Neural progenitor cell (in vitro differentiated cells): ENCODE measurements around the gene ISLR. TPM values are rescaled to one million over a fixed set of nuclear protein-coding genes. Genes with fewer than 3 reads are reported as not detected.

Source experiments
- DNase-seq: peaks from one replicate; pipeline ENCODE4 v3.0.0-alpha.2; 2016; ENCODE audit warnings: low spot score
- H2AFZ ChIP-seq: fragments of 200-600 bp; sonication (generic); replicated peaks from 2 replicates; pipeline ENCODE4 v1.6.1; 2016; ENCODE audit warnings: antibody characterized with exemption
- H3F3A ChIP-seq: fragments of 200-600 bp; sonication (generic); 2 replicates; pipeline ENCODE4 v1.6.1; 2016; ENCODE audit warnings: antibody characterized with exemption, low read depth
- H3K27ac ChIP-seq: fragments of 200-600 bp; sonication (generic); 2 replicates; pipeline ENCODE4 v1.5.1; 2016; ENCODE audit warnings: mild to moderate bottlenecking
- H3K27me3 ChIP-seq: fragments of 200-600 bp; sonication (generic); 2 replicates; pipeline ENCODE4 v1.6.1; 2016; ENCODE audit warnings: mild to moderate bottlenecking, moderate library complexity
- H3K36me3 ChIP-seq: fragments of 200-600 bp; sonication (generic); 2 replicates; pipeline ENCODE4 v1.5.1; 2016
- H3K4me1 ChIP-seq: fragments of 200-600 bp; sonication (generic); 2 replicates; pipeline ENCODE4 v1.6.1; 2016; ENCODE audit warnings: mixed run types
- H3K4me2 ChIP-seq: fragments of 200-600 bp; sonication (generic); 2 replicates; pipeline ENCODE4 v1.6.1; 2016
- H3K4me3 ChIP-seq: fragments of 200-600 bp; sonication (generic); 2 replicates; pipeline ENCODE4 v1.5.1; 2016
- H3K79me2 ChIP-seq: fragments of 200-600 bp; sonication (generic); 2 replicates; pipeline ENCODE4 v1.6.1; 2016; ENCODE audit warnings: low read depth
- H3K9ac ChIP-seq: fragments of 200-600 bp; sonication (generic); 2 replicates; pipeline ENCODE4 v1.6.1; 2016
- H3K9me3 ChIP-seq: fragments of 200-600 bp; sonication (generic); 2 replicates; pipeline ENCODE4 v1.5.1; 2016; ENCODE audit warnings: low read depth
- H4K20me1 ChIP-seq: fragments of 200-600 bp; sonication (generic); 2 replicates; pipeline ENCODE4 v1.6.1; 2016; ENCODE audit warnings: low read depth
- H3K27ac Mint-ChIP-seq: 3 replicates; pipeline ENCODE4 v1.8.0; 2021; ENCODE audit warnings: mixed read lengths
- H3K27me3 Mint-ChIP-seq: 2 replicates; pipeline ENCODE4 v1.8.0; 2022; ENCODE audit warnings: low read depth, mild to moderate bottlenecking, inconsistent platforms, moderate library complexity, mixed read lengths; ENCODE audit not compliant: insufficient read depth
- H3K36me3 Mint-ChIP-seq: 3 replicates; pipeline ENCODE4 v1.8.0; 2021; ENCODE audit warnings: mixed read lengths
- H3K4me1 Mint-ChIP-seq: 3 replicates; pipeline ENCODE4 v1.8.0; 2021; ENCODE audit warnings: mixed read lengths
- H3K4me3 Mint-ChIP-seq: 3 replicates; pipeline ENCODE4 v1.8.0; 2021; ENCODE audit warnings: mild to moderate bottlenecking, moderate library complexity, mixed read lengths
- H3K9me3 Mint-ChIP-seq: 3 replicates; pipeline ENCODE4 v1.8.0; 2020; ENCODE audit warnings: mixed read lengths
- EZH2 ChIP-seq: fragments of 200-600 bp; sonication (generic); IDR thresholded peaks from 2 replicates; pipeline ENCODE4 v1.6.1; 2017; ENCODE audit warnings: antibody characterized with exemption, mild to moderate bottlenecking, moderate library complexity
- EZH2phosphoT487 ChIP-seq: fragments of 200-600 bp; sonication (generic); IDR thresholded peaks from 2 replicates; pipeline ENCODE4 v1.6.1; 2017; ENCODE audit warnings: antibody characterized with exemption
- total RNA-seq: library from RNA; depleted of rRNA; stranded (reverse); fragments of >200 nt; gene quantifications from 2 replicates; pipeline ENCODE4 v1.2.3, GENCODE V29; 2015; ENCODE audit warnings: low replicate concordance
- TF ChIP-seq, protein P1 (sequence below): fragments of 200-600 bp; sonication (generic); IDR thresholded peaks from 2 replicates; pipeline ENCODE4 v1.5.1; 2017; ENCODE audit warnings: antibody characterized with exemption, mild to moderate bottlenecking

Gene ISLR
- total RNA-seq, 1 donor from 2014 or later: not detected

DNA sequence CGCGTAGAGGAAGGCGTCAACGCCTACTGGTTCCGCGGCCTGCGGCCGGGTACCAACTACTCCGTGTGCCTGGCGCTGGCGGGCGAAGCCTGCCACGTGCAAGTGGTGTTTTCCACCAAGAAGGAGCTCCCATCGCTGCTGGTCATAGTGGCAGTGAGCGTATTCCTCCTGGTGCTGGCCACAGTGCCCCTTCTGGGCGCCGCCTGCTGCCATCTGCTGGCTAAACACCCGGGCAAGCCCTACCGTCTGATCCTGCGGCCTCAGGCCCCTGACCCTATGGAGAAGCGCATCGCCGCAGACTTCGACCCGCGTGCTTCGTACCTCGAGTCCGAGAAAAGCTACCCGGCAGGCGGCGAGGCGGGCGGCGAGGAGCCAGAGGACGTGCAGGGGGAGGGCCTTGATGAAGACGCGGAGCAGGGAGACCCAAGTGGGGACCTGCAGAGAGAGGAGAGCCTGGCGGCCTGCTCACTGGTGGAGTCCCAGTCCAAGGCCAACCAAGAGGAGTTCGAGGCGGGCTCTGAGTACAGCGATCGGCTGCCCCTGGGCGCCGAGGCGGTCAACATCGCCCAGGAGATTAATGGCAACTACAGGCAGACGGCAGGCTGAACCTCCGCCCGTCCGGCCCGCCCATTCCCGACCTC, 39.0 kb upstream of the ISLR start:
- H3K9me3 Mint-ChIP-seq: peaks cover 7% of the 10 kb centered on the region
- TF ChIP-seq, protein P1, sequence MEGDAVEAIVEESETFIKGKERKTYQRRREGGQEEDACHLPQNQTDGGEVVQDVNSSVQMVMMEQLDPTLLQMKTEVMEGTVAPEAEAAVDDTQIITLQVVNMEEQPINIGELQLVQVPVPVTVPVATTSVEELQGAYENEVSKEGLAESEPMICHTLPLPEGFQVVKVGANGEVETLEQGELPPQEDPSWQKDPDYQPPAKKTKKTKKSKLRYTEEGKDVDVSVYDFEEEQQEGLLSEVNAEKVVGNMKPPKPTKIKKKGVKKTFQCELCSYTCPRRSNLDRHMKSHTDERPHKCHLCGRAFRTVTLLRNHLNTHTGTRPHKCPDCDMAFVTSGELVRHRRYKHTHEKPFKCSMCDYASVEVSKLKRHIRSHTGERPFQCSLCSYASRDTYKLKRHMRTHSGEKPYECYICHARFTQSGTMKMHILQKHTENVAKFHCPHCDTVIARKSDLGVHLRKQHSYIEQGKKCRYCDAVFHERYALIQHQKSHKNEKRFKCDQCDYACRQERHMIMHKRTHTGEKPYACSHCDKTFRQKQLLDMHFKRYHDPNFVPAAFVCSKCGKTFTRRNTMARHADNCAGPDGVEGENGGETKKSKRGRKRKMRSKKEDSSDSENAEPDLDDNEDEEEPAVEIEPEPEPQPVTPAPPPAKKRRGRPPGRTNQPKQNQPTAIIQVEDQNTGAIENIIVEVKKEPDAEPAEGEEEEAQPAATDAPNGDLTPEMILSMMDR: peak; percentile 74
- TF ChIP-seq EZH2 (peak; percentile 71), EZH2phosphoT487 (peak; percentile 12)
- peak overlapping the region; percentile 24 for H3K4me3 ChIP-seq
- peak; percentile 90 for DNase-seq
- peaks cover 45% of the 10 kb centered on the region for H4K20me1 ChIP-seq
- H3K4me3 Mint-ChIP-seq: peak overlapping the region; percentile 77
- H2AFZ ChIP-seq: peak overlapping the region; percentile 2
- peaks cover 6% of the 10 kb centered on the region for H3K36me3 Mint-ChIP-seq
- no peaks in the 10 kb centered on the region for H3K9me3 ChIP-seq
- no peaks in the 10 kb centered on the region for H3K79me2 ChIP-seq
- peaks cover 65% of the 10 kb centered on the region for H3K27me3 Mint-ChIP-seq
- peaks cover 43% of the 10 kb centered on the region for H3F3A ChIP-seq
- peaks cover 39% of the 10 kb centered on the region for H3K4me1 ChIP-seq
- H3K4me1 Mint-ChIP-seq: peaks cover 53% of the 10 kb centered on the region
- peak overlapping the region; percentile 83 for H3K4me2 ChIP-seq
- no peak overlapping the region for H3K27ac Mint-ChIP-seq
- H3K36me3 ChIP-seq: no peaks in the 10 kb centered on the region
- no peak overlapping the region for H3K27ac ChIP-seq
- no peak overlapping the region for H3K9ac ChIP-seq
- peaks cover 100% of the 10 kb centered on the region for H3K27me3 ChIP-seq

DNA sequence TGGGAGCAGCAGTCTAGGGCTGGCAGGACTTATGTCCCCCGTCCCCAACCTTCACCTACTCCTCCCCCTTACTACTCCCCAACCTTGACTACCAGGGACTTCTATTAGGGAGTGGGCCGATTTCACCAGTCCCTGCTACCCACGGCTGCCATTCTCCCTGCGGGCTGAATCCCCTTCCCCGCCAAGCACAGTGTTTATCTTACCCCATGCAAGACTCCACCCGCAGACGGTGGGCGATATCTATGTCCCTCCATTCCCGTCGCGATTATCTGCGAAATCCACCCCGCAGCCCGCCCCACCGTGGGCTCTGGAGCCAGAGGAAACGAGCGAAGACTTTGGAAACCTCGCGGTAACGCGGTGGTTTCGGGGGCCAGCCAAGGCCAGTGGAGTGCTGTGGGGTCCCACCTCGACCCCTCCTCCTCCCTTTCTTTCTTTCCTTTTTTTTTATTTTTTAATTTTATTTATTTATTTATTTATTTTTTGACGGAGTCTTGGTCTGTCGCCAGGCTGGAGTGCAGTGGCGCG, 38.4 kb upstream of the ISLR start:
- peaks cover 34% of the 10 kb centered on the region for H3K4me1 ChIP-seq

DNA sequence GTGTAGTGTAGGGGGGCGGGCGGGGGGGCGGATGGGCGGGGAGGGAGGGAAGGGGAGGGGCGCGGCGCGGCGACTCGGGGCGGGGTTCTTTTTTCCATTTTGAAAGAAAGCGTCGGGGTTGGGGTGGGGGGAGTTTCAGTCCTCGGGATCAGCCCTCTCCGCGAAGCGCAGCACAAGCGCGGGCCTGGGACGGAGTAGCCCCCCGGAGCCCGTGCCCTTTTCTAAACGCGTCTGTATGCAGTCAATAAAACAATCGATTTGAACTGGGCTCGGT, 37.0 kb upstream of the ISLR start:
- peaks cover 52% of the 10 kb centered on the region for H3K4me1 Mint-ChIP-seq
- Histone ChIP-seq H3K36me3 (no peaks in the 10 kb centered on the region), H3K4me2 (peak overlapping the region; percentile 83), H3K79me2 (no peaks in the 10 kb centered on the region), H3K9me3 (no peaks in the 10 kb centered on the region), H4K20me1 (peaks cover 26% of the 10 kb centered on the region), H3K4me3 (peak overlapping the region; percentile 53), H3K9ac (no peak overlapping the region), H3F3A (peaks cover 53% of the 10 kb centered on the region), H2AFZ (peak overlapping the region; percentile 58), H3K4me1 (peaks cover 35% of the 10 kb centered on the region), H3K27ac (no peak overlapping the region), H3K27me3 (peaks cover 83% of the 10 kb centered on the region)
- H3K36me3 Mint-ChIP-seq: peaks cover 6% of the 10 kb centered on the region
- TF ChIP-seq, protein P1: no peak
- no peak for TF ChIP-seq EZH2phosphoT487
- no peak for TF ChIP-seq EZH2
- DNase-seq: no peak
- H3K9me3 Mint-ChIP-seq: peaks cover 7% of the 10 kb centered on the region
- H3K27me3 Mint-ChIP-seq: peaks cover 45% of the 10 kb centered on the region
- H3K27ac Mint-ChIP-seq: no peak overlapping the region
- peak overlapping the region; percentile 82 for H3K4me3 Mint-ChIP-seq

More for the DNA sequence above, 38.4 kb upstream of the ISLR start:
- peaks cover 40% of the 10 kb centered on the region for H3F3A ChIP-seq
- H3K4me3 ChIP-seq: peak overlapping the region; percentile 53
- Mint-ChIP-seq H3K36me3 (peaks cover 6% of the 10 kb centered on the region), H3K9me3 (peaks cover 7% of the 10 kb centered on the region), H3K4me1 (peaks cover 55% of the 10 kb centered on the region), H3K4me3 (peak overlapping the region; percentile 80), H3K27ac (peak overlapping the region; percentile 6), H3K27me3 (peaks cover 59% of the 10 kb centered on the region)
- H3K36me3 ChIP-seq: no peaks in the 10 kb centered on the region
- no peak overlapping the region for H3K27ac ChIP-seq
- peaks cover 97% of the 10 kb centered on the region for H3K27me3 ChIP-seq
- H4K20me1 ChIP-seq: peaks cover 39% of the 10 kb centered on the region
- no peak overlapping the region for H3K9ac ChIP-seq
- DNase-seq: no peak
- H2AFZ ChIP-seq: no peak overlapping the region
- no peaks in the 10 kb centered on the region for H3K9me3 ChIP-seq
- H3K4me2 ChIP-seq: peak overlapping the region; percentile 83
- no peaks in the 10 kb centered on the region for H3K79me2 ChIP-seq
- TF ChIP-seq EZH2phosphoT487 (no peak), EZH2 (no peak)
- TF ChIP-seq, protein P1: no peak
